NB4 (cell line): ENCODE results near the gene GABRB3.

Source experiments
- POLR2A ChIP-seq: IDR thresholded peaks from 2 replicates; pipeline ENCODE4 v1.6.1; 2011; ENCODE audit warnings: mild to moderate bottlenecking; ENCODE audit not compliant: insufficient read length; ENCODE audit errors: extremely low read depth
- TF ChIP-seq, protein P1 (sequence below): IDR thresholded peaks from one replicate; pipeline ENCODE4 v1.5.1; 2012; ENCODE audit warnings: low read depth, low read length
- TF ChIP-seq, protein P2 (sequence below): IDR thresholded peaks from 2 replicates; pipeline ENCODE4 v1.6.1; 2011; ENCODE audit warnings: low read depth, low read length

DNA sequence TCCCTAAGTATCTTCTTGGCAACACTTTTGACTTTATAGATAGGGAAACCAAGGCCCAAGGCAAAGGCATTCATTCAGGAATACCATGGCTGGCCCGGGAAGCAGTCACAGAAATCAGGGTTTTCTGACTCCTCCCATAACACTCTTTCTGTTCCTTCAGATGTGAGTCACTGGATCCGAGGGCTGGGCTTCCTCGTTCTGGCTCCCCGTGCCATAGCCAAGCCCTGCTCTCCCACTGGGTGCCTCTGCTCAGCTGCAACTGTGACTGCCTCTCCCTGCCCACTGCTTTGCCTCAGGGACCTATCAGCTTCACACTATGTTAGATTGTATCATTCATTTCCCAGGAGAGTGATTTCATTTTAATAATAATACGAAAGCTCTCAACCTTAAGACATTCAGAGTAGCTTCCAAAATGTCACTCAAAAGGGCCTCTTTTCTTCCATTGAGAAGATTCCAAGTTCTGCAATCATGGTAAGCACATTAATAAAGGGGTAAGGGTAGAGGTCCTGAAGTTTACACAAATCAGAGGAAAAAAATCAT is 50.2 kb downstream of the GABRB3 start:
- TF ChIP-seq, protein P1, sequence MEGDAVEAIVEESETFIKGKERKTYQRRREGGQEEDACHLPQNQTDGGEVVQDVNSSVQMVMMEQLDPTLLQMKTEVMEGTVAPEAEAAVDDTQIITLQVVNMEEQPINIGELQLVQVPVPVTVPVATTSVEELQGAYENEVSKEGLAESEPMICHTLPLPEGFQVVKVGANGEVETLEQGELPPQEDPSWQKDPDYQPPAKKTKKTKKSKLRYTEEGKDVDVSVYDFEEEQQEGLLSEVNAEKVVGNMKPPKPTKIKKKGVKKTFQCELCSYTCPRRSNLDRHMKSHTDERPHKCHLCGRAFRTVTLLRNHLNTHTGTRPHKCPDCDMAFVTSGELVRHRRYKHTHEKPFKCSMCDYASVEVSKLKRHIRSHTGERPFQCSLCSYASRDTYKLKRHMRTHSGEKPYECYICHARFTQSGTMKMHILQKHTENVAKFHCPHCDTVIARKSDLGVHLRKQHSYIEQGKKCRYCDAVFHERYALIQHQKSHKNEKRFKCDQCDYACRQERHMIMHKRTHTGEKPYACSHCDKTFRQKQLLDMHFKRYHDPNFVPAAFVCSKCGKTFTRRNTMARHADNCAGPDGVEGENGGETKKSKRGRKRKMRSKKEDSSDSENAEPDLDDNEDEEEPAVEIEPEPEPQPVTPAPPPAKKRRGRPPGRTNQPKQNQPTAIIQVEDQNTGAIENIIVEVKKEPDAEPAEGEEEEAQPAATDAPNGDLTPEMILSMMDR = no peak
- TF ChIP-seq, protein P2, sequence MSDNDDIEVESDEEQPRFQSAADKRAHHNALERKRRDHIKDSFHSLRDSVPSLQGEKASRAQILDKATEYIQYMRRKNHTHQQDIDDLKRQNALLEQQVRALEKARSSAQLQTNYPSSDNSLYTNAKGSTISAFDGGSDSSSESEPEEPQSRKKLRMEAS = no peak
- no peak for TF ChIP-seq POLR2A
